ENCODE results near the gene ZNF524.

Gene ZNF524

DNA sequence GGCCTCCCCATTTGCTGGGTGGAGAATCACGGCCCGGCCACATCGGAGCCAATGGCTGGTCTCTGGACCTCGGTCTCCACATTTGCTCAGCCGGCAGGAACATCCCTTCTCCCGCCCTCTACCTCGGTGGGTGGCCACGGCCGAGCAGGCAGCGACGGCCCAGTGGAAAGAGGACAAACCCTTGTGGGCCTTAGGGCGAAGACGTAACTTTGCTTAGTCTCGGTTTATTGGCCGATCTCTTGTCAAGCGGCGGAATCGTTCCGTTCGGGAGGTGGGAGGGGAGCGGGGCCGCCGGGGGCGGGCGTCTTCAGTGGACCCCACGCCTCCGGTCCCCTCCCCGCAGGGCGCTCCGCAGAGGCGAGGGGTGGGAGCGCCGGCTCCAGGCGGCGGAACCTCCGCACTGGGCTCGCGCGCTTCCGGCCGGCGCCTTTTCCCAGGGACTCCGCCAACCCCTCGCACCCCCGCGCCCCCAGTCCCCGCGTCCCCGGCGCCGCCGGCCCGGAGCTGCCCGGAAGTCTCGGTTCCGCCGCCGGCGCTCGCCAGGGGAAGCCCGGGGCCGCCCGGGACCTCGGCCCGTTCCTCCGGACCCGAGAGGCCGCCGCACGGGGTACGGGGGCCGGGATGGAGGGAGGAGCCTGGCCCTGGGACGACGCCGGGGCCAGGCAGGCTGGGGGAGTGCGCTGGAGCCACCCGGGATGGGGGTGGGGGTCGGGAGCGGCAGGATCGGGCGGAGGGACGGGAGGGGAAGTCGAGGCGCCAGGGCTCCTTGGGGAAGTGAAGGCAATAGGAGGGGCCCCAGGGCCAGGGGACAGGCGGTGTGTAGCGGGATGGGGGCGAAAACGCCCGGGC lies 40.7 kb downstream of the ZNF524 start, which contains the start of gene ZNF580:
Gene ZNF580 (plus strand): TSS at position 426 of the 849 bp plus-strand sequence. CDS start 1,507 bp downstream, outside the sequence.
- DNase-seq = peak; percentile 76
- peaks cover 6% of the 10 kb centered on the region for H3K4me1 ChIP-seq
- TF ChIP-seq, protein P1, sequence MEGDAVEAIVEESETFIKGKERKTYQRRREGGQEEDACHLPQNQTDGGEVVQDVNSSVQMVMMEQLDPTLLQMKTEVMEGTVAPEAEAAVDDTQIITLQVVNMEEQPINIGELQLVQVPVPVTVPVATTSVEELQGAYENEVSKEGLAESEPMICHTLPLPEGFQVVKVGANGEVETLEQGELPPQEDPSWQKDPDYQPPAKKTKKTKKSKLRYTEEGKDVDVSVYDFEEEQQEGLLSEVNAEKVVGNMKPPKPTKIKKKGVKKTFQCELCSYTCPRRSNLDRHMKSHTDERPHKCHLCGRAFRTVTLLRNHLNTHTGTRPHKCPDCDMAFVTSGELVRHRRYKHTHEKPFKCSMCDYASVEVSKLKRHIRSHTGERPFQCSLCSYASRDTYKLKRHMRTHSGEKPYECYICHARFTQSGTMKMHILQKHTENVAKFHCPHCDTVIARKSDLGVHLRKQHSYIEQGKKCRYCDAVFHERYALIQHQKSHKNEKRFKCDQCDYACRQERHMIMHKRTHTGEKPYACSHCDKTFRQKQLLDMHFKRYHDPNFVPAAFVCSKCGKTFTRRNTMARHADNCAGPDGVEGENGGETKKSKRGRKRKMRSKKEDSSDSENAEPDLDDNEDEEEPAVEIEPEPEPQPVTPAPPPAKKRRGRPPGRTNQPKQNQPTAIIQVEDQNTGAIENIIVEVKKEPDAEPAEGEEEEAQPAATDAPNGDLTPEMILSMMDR (IDR thresholded peaks at IDR 0.05; ENCODE audit: low read depth, low read length) = no peak
- peak within 1 kb of the TSS; percentile 90 for H3K4me3 ChIP-seq (ENCODE audit: low read depth, low read length)
- no peaks in the 10 kb centered on the region for H3K27me3 ChIP-seq
- peaks cover 14% of the 10 kb centered on the region for H3K36me3 ChIP-seq
- H3K9me3 ChIP-seq = no peaks in the 10 kb centered on the region

DNA sequence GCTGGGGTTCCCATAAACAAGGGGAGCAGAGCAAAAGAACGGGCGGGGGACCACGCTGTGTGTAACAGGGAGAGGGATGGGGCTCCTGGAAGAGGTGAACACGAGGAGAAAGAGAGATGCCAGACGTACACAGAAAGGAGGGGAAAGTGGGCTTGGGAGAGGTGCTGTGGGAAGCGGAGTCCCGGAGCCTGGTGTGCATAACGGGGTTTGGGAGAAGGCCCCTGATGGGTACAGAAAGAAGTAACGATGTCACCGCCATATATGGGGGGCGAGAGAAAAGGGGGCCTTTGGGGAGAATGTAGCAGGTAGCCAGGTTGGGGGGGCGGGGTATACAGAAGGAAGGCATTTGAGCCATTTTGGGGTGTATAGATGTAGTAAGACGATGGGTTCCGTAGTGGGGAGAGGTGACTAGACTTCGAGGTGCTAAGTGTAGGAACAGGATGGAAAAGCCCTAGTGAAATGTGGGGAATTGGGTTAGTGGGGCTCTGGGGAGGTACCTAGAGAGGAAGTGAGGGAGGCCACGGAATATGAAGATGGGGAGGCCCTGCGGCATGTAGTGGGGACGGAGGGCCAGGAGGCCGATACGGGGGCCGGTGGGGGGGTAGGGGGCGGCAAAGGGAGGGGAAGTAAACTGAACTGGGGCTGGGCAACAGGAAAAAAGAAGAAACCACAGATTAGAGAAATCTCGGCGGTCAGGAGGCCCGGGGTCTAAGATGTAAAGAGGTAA lies 41.5 kb downstream of the ZNF524 start:
- DNase-seq = peak; percentile 33
- Histone ChIP-seq H3K9me3 (no peaks in the 10 kb centered on the region), H3K4me1 (peaks cover 6% of the 10 kb centered on the region), H3K36me3 (peaks cover 14% of the 10 kb centered on the region), H3K27me3 (no peaks in the 10 kb centered on the region), H3K4me3 (ENCODE audit: low read depth, low read length) (peak overlapping the region; percentile 90)
- TF ChIP-seq, protein P1 (IDR thresholded peaks at IDR 0.05; ENCODE audit: low read depth, low read length) = no peak

DNA sequence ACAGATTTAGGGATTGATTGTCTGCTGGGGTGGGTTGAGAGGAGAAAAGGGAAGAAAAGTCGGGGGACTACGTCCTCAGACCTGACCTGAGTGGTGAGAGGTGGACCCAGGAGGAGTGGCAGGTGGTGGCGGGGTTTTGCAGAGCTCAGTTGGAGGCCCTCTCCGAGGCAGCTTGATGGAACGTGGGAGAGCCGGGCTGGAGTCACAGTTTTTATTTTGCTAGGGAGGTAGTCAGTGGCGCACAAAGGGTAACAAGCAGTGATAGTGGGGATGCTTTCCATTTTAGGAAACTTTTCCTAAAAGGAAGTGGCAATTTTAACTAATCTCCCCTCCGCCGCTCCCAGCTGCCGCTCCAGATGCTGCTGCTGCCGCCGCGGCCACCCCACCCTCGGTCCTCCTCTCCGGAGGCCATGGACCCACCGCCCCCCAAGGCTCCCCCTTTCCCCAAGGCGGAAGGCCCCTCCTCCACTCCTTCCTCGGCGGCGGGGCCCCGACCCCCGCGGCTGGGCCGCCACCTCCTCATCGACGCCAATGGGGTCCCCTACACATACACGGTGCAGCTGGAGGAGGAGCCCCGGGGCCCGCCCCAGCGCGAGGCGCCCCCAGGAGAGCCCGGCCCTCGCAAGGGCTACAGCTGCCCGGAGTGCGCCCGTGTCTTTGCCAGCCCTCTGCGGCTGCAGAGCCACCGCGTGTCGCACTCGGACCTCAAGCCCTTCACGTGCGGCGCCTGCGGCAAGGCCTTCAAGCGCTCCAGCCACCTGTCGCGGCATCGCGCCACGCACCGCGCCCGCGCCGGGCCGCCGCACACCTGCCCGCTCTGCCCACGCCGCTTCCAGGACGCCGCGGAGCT lies 42.3 kb downstream of the ZNF524 start:
- TF ChIP-seq, protein P1 (IDR thresholded peaks at IDR 0.05; ENCODE audit: low read depth, low read length) = no peak
- DNase-seq = peak; percentile 39

DNA sequence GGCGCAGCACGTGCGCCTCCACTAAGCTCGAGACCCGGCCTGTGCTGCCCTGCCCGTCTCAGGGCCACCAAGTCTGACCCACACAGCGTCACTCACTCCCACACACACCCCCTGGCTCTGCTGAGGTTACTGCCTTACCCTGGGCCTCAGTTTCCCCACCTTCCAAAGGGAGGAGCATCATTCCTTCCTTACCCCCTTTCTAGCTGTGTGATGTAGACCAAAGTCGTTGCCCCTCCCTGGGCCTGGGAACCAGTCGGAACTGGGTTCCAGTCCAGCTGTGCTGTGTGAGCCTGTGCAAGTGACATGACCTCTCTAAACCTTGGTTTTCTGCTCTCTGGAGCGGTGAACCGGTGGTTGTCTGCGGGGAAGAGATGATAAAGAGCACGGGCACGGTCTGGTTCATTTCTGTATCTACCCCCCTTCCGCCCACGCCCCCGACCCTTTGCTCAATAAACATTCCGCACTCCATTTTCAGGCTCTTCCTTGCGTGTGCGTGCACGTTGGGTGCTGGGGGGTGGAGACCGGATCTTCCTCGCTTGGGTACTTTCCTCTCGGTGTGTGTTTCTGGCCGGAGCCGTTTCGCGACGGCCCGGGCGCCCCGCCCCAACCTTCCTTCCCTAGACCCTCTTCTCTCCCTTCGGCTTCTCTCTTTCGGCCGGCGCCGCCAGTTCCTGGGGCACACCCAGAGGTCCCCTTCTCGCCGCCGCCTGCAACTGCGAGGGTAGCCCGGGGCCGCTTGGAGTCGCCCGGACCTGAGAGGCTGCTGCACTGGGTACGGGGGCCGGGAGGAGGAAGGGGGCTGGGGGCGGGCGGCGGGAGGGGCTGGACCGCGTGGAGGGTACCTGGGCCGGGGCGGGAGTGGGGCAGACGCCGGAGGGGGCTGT lies 43.2 kb downstream of the ZNF524 start, which contains the start of gene ZNF581:
Gene ZNF581 (plus strand): TSS at position 647 of the 884 bp plus-strand sequence. CDS start 923 bp downstream, outside the sequence.
- no peaks in the 10 kb centered on the region for H3K9me3 ChIP-seq
- peaks cover 9% of the 10 kb centered on the region for H3K4me1 ChIP-seq
- peak; percentile 80 for DNase-seq

More for the DNA sequence above, 42.3 kb downstream of the ZNF524 start:
- Histone ChIP-seq H3K9me3 (no peaks in the 10 kb centered on the region), H3K4me3 (ENCODE audit: low read depth, low read length) (peak overlapping the region; percentile 90), H3K27me3 (no peaks in the 10 kb centered on the region), H3K4me1 (peaks cover 9% of the 10 kb centered on the region), H3K36me3 (peaks cover 17% of the 10 kb centered on the region)

DNA sequence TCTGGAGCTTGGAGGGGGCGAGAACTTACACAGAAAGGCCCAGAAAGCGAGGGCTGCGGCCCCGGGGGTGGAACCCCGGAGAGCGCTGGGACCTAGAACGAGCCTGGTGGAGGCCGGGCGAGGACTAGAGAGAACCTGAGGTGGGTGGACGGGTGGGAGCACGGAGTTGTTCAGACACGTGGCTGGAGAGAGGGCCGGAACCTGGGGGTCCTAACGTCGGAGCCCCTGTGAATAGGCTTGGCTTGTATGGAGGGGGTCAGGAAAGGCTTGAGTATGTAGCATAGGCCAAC lies 43.7 kb downstream of the ZNF524 start:
- H3K9me3 ChIP-seq = no peaks in the 10 kb centered on the region
- TF ChIP-seq, protein P1 (IDR thresholded peaks at IDR 0.05; ENCODE audit: low read depth, low read length) = no peak
- H3K4me1 ChIP-seq = peaks cover 9% of the 10 kb centered on the region
- H3K4me3 ChIP-seq (ENCODE audit: low read depth, low read length) = peak overlapping the region; percentile 90
- H3K27me3 ChIP-seq = no peaks in the 10 kb centered on the region
- peaks cover 17% of the 10 kb centered on the region for H3K36me3 ChIP-seq
- DNase-seq = no peak

More for the DNA sequence above, 43.2 kb downstream of the ZNF524 start, which contains the start of gene ZNF581:
- TF ChIP-seq, protein P1 (IDR thresholded peaks at IDR 0.05; ENCODE audit: low read depth, low read length) = no peak
- no peaks in the 10 kb centered on the region for H3K27me3 ChIP-seq
- peaks cover 17% of the 10 kb centered on the region for H3K36me3 ChIP-seq
- H3K4me3 ChIP-seq (ENCODE audit: low read depth, low read length) = peak within 1 kb of the TSS; percentile 90

Data from BE2C (cell line).